Activated CD8-positive, alpha-beta T cell treated with anti-CD3 and anti-CD28 coated beads for 36 hours (primary cell): Measurements from ENCODE around the gene KCNJ4. TPM values are rescaled to one million over a fixed set of nuclear protein-coding genes. Genes with fewer than 3 reads are reported as not detected.

Experiments used
- ATAC-seq: fragments of 200-7000 bp; cut with Tn5 transposase; one replicate; pipeline ENCODE4 v1.10.0; 2021; ENCODE audit warnings: mild to moderate bottlenecking, moderate library complexity
- CTCF ChIA-PET: fragments of 350-600 bp; sonication (Branson Sonifier 250); formaldehyde crosslinking; loops from one replicate; lab custom pipeline; 2021; ENCODE audit warnings: antibody characterized with exemption; lab: Charles Lee
- POLR2A ChIA-PET: fragments of 350-600 bp; sonication (Branson Sonifier 250); formaldehyde crosslinking; loops from one replicate; lab custom pipeline; 2021; ENCODE audit warnings: antibody characterized with exemption; lab: Charles Lee
- DNase-seq: peaks from one replicate; pipeline ENCODE4 v3.0.0-alpha.2; 2020
- H3K27ac Mint-ChIP-seq: one replicate; pipeline ENCODE4 v1.8.0; 2021; ENCODE audit warnings: mild to moderate bottlenecking, mixed read lengths
- H3K27me3 Mint-ChIP-seq: one replicate; pipeline ENCODE4 v1.8.0; 2021; ENCODE audit warnings: mixed read lengths
- H3K36me3 Mint-ChIP-seq: one replicate; pipeline ENCODE4 v1.8.0; 2021; ENCODE audit warnings: low read depth, mixed read lengths
- H3K4me1 Mint-ChIP-seq: one replicate; pipeline ENCODE4 v1.8.0; 2021; ENCODE audit warnings: low read depth, mixed read lengths
- H3K4me3 Mint-ChIP-seq: one replicate; pipeline ENCODE4 v1.8.0; 2021; ENCODE audit warnings: mild to moderate bottlenecking, moderate library complexity, mixed read lengths
- H3K9me3 Mint-ChIP-seq: one replicate; pipeline ENCODE4 v1.8.0; 2021; ENCODE audit warnings: mixed read lengths
- intact Hi-C: fragments of 100-400 bp; cut with micrococcal nuclease; formaldehyde crosslinking; loops from one replicate; pipeline ENCODE4 v1.10.0; 2022
- total RNA-seq, 2 experiments: library from RNA; stranded (reverse); gene quantifications; one replicate each; pipeline ENCODE4 v1.2.3, GENCODE V29; 2021
- TF ChIP-seq, protein P1 (sequence below): fragments of 200-600 bp; IDR thresholded peaks from one replicate; pipeline ENCODE4 v1.8.0; 2022; ENCODE audit warnings: antibody characterized with exemption, mild to moderate bottlenecking

KCNJ4 gene
- not detected for total RNA-seq

DNA sequence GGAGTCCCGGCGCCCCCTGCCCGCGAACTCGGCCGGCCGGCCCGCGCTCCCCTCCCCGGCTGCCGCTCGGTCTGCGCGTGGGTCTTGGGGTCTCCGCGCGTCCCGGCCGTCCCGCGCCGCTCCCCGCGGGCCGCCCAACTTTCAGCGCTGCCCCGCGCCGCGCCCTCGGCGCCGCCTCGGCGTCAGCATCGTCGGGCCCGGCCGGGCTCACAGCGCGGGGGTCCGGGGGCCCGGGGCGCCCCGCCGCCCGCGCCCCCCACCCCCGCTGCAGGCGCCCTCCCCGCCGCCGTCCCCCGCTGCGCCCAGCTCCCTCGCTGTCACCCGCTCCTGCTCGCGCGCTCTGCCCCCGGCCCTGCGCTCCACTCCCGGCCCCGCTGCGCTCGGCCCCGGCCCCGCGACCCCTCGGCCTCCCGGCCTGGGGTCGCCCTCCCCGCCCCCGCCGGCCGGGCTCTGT is at the start of gene KCNJ4:
Gene KCNJ4, minus strand, starts transcription at position 124 of the 454 bp plus-strand sequence. CDS start 27,067 bp downstream, outside the sequence.
- DNase-seq (no peak), ATAC-seq (peak; percentile 11)
- ChIA-PET CTCF (interaction anchor here (1.0 kb wide), 1 partner anchor 117 kb away, joined by 3 read pairs; no protein-coding TSS in a partner anchor), POLR2A (interaction anchor here (1.0 kb wide), 1 partner anchor 9 kb away, joined by 3 read pairs; no protein-coding TSS in a partner anchor)
- Mint-ChIP-seq H3K27ac (no peak within 1 kb of the TSS), H3K4me3 (peak within 1 kb of the TSS; percentile 61), H3K27me3 (peaks cover 67% of the 10 kb centered on the region), H3K9me3 (no peaks in the 10 kb centered on the region), H3K36me3 (no peaks in the 10 kb centered on the region), H3K4me1 (peaks cover 11% of the 10 kb centered on the region)
- TF ChIP-seq, protein P1, sequence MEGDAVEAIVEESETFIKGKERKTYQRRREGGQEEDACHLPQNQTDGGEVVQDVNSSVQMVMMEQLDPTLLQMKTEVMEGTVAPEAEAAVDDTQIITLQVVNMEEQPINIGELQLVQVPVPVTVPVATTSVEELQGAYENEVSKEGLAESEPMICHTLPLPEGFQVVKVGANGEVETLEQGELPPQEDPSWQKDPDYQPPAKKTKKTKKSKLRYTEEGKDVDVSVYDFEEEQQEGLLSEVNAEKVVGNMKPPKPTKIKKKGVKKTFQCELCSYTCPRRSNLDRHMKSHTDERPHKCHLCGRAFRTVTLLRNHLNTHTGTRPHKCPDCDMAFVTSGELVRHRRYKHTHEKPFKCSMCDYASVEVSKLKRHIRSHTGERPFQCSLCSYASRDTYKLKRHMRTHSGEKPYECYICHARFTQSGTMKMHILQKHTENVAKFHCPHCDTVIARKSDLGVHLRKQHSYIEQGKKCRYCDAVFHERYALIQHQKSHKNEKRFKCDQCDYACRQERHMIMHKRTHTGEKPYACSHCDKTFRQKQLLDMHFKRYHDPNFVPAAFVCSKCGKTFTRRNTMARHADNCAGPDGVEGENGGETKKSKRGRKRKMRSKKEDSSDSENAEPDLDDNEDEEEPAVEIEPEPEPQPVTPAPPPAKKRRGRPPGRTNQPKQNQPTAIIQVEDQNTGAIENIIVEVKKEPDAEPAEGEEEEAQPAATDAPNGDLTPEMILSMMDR = no peak
- intact Hi-C loops = no loop called here

GRCh38 chr22:38503021-38503420 is 48.0 kb upstream of the KCNJ4 start:
- Mint-ChIP-seq H3K27me3 (no peaks in the 10 kb centered on the region), H3K27ac (peak overlapping the region; percentile 100), H3K4me1 (peaks cover 55% of the 10 kb centered on the region), H3K36me3 (peaks cover 71% of the 10 kb centered on the region), H3K4me3 (peak overlapping the region; percentile 93), H3K9me3 (peaks cover 2% of the 10 kb centered on the region)
- ATAC-seq = no peak
- intact Hi-C loops = no loop called here
- CTCF ChIA-PET = interaction anchor here (0.6 to 1.3 kb wide), 2 partner anchors 9 to 634 kb away, joined by 3 to 6 read pairs; no protein-coding TSS in a partner anchor
- DNase-seq = no peak
- TF ChIP-seq, protein P1 = no peak
- POLR2A ChIA-PET = interaction anchor here (0.6 to 4.9 kb wide), 7 partner anchors 7 to 68 kb away, joined by 3 to 43 read pairs (median 4); partner anchors contain the start of gene DMC1

DNA sequence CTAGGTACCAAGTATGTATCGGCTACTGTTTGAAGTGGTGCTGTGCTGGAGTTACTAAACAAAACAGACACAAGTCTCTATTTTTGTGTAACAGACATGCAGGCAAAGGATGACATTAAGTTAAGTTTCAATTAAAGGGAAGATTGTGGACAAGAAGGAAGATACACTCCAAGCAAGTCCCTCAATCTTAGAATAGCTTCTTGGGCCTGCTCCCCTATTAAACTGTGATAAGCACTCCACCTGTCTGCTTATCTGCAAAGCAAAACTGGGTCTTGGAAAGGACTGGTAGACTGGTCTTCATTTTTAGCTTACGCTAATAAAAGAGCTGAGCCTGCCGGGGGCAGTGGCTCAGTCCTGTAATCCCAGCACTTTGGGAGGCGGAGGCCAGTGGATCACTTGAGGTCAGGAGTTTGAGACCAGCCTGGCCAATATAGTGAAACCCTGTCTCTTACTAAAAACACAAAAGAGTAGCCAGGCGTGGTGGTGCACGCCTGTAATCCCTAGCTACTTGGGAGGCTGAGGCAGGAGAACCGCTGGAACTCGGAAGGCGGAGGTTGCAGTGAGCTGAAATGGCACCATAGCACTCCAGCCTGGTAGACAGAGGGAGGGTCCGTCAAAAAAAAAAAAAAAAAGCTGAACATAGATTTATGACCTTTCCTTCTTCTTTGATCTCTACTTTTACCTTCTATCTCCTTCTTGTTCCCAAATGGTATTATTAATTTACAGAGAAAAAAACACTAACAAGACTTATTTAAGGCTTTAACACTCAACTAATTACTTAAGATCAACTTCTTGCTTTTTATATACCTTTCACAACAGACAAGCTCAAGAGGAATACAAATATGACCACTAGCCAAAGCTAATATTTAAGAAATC is 47.0 kb upstream of the KCNJ4 start:
- Mint-ChIP-seq H3K36me3 (peaks cover 74% of the 10 kb centered on the region), H3K4me3 (peak overlapping the region; percentile 93), H3K4me1 (peaks cover 57% of the 10 kb centered on the region), H3K27me3 (no peaks in the 10 kb centered on the region), H3K27ac (peak overlapping the region; percentile 100), H3K9me3 (no peaks in the 10 kb centered on the region)
- no peak for DNase-seq
- TF ChIP-seq, protein P1 = no peak
- ChIA-PET POLR2A (interaction anchor here (0.6 to 4.9 kb wide), 9 partner anchors 8 to 69 kb away, joined by 3 to 43 read pairs (median 4); no protein-coding TSS in a partner anchor), CTCF (interaction anchor here (1.3 kb wide), 1 partner anchor 8 kb away, joined by 6 read pairs; no protein-coding TSS in a partner anchor)
- intact Hi-C loops = no loop called here
- ATAC-seq = no peak

DNA sequence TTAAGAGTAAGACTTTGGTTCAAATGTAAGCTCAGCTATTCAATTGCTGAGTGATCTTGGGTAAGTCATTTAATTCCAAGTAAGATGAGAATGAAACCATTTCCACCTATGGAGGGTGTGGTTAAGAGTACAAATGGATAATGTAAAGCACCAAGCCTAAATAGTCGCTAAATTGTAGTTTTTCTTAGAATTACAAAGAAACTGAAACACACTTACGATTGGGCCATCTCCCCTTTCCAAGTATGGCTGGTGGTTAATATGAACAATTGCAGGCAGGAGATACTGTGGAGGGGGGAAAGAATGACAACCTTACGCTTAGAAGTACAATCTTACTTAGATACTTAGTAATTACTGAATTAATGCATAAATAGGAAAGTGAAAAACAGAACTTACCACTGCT is 42.9 kb upstream of the KCNJ4 start:
- intact Hi-C loops = no loop called here
- CTCF ChIA-PET = interaction anchor here (0.9 to 1.4 kb wide), 2 partner anchors 16 to 73 kb away, joined by 3 to 5 read pairs; no protein-coding TSS in a partner anchor
- ATAC-seq (peak; percentile 72), DNase-seq (no peak)
- TF ChIP-seq, protein P1 = no peak
- Mint-ChIP-seq H3K9me3 (no peaks in the 10 kb centered on the region), H3K4me1 (peaks cover 66% of the 10 kb centered on the region), H3K36me3 (peaks cover 80% of the 10 kb centered on the region), H3K27me3 (no peaks in the 10 kb centered on the region), H3K27ac (peak overlapping the region; percentile 66), H3K4me3 (no peak overlapping the region)
- POLR2A ChIA-PET = interaction anchor here (0.6 to 1.8 kb wide), 6 partner anchors 9 to 73 kb away, joined by 3 to 7 read pairs (median 5); partner anchors contain the start of gene DMC1
